GM12872 (cell line): Measurements from ENCODE around the gene AAGAB.

Experiments
- TF ChIP-seq, protein P1 (sequence below): IDR thresholded peaks from 3 replicates; pipeline ENCODE4 v1.5.1; 2011; ENCODE audit warnings: low read depth, mild to moderate bottlenecking, low read length, moderate library complexity; ENCODE audit not compliant: insufficient read depth

AAGAB gene

GRCh38 chr15:67188551-67189218 is 65.8 kb downstream of the AAGAB start:
- TF ChIP-seq, protein P1, sequence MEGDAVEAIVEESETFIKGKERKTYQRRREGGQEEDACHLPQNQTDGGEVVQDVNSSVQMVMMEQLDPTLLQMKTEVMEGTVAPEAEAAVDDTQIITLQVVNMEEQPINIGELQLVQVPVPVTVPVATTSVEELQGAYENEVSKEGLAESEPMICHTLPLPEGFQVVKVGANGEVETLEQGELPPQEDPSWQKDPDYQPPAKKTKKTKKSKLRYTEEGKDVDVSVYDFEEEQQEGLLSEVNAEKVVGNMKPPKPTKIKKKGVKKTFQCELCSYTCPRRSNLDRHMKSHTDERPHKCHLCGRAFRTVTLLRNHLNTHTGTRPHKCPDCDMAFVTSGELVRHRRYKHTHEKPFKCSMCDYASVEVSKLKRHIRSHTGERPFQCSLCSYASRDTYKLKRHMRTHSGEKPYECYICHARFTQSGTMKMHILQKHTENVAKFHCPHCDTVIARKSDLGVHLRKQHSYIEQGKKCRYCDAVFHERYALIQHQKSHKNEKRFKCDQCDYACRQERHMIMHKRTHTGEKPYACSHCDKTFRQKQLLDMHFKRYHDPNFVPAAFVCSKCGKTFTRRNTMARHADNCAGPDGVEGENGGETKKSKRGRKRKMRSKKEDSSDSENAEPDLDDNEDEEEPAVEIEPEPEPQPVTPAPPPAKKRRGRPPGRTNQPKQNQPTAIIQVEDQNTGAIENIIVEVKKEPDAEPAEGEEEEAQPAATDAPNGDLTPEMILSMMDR: no peak

- TF ChIP-seq, protein P1: no peak
Observed at GRCh38 chr15:67187351-67187854, 67.1 kb downstream of the AAGAB start.

- TF ChIP-seq, protein P1: no peak
Observed at GRCh38 chr15:67186688-67187087, 67.8 kb downstream of the AAGAB start.

DNA sequence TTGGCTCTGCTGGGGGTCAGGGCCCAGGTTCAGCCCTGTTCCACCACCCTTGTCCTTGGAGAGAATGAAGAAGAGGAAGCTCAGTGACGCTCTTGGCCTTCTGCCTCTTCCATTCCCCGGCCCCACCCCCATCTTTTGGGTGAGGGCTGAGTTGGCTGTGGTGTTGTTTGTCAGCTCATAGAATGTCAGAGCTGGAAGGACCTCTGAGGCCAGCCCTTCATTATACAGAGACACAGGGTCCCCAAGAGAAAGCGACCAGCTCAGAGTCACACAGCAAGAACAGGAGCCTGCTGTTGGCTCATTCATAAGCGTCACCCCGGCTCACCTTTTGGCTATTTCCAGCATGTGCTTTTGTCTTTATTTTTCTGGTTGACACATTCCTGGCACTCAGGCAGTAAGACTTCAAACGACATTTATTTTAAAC is 68.2 kb downstream of the AAGAB start:
- TF ChIP-seq, protein P1: no peak

- TF ChIP-seq, protein P1: no peak
Observed at GRCh38 chr15:67185621-67186225, 68.7 kb downstream of the AAGAB start.

- TF ChIP-seq, protein P1: no peak
Observed at GRCh38 chr15:67185051-67185450, 69.4 kb downstream of the AAGAB start.

- TF ChIP-seq, protein P1: no peak
Observed at GRCh38 chr15:67184208-67184925, 70.1 kb downstream of the AAGAB start.
